Ishikawa (cell line): ENCODE data around the gene PIP4K2B.

Source experiments
- CEBPB ChIP-seq: IDR thresholded peaks from 2 replicates; pipeline ENCODE4 v1.6.1; 2012
- CREB1 ChIP-seq: IDR thresholded peaks from 2 replicates; pipeline ENCODE4 v1.6.1; 2012; ENCODE audit warnings: low read depth
- EGR1 ChIP-seq: IDR thresholded peaks from 2 replicates; pipeline ENCODE4 v1.6.1; 2012
- EP300 ChIP-seq: IDR thresholded peaks from 2 replicates; pipeline ENCODE4 v1.6.1; 2012; ENCODE audit warnings: borderline replicate concordance
- FOXM1 ChIP-seq: IDR thresholded peaks from 2 replicates; pipeline ENCODE4 v1.6.1; 2012; ENCODE audit warnings: low read depth, borderline replicate concordance
- NFIC ChIP-seq: IDR thresholded peaks from 2 replicates; pipeline ENCODE4 v1.6.1; 2012
- RAD21 ChIP-seq: IDR thresholded peaks from 2 replicates; pipeline ENCODE4 v1.6.1; 2012; ENCODE audit warnings: low read depth
- TAF1 ChIP-seq: IDR thresholded peaks from 2 replicates; pipeline ENCODE4 v1.6.1; 2012; ENCODE audit warnings: low read depth, mild to moderate bottlenecking
- TCF12 ChIP-seq: IDR thresholded peaks from 2 replicates; pipeline ENCODE4 v1.6.1; 2012; ENCODE audit warnings: low read depth
- TEAD4 ChIP-seq: IDR thresholded peaks from 2 replicates; pipeline ENCODE4 v1.6.1; 2012
- YY1 ChIP-seq: IDR thresholded peaks from 2 replicates; pipeline ENCODE4 v1.6.1; 2012; ENCODE audit warnings: low read depth
- ZBTB7A ChIP-seq: IDR thresholded peaks from 2 replicates; pipeline ENCODE4 v1.6.1; 2012; ENCODE audit warnings: low read depth
- TF ChIP-seq, protein P1 (sequence below): IDR thresholded peaks from 2 replicates; pipeline ENCODE4 v1.6.1; 2012
- TF ChIP-seq, protein P2 (sequence below): IDR thresholded peaks from 2 replicates; pipeline ENCODE4 v1.6.1; 2012
- TF ChIP-seq, protein P3 (sequence below): IDR thresholded peaks from 2 replicates; pipeline ENCODE4 v1.6.1; 2012; ENCODE audit warnings: low read depth, mild to moderate bottlenecking

PIP4K2B gene

DNA sequence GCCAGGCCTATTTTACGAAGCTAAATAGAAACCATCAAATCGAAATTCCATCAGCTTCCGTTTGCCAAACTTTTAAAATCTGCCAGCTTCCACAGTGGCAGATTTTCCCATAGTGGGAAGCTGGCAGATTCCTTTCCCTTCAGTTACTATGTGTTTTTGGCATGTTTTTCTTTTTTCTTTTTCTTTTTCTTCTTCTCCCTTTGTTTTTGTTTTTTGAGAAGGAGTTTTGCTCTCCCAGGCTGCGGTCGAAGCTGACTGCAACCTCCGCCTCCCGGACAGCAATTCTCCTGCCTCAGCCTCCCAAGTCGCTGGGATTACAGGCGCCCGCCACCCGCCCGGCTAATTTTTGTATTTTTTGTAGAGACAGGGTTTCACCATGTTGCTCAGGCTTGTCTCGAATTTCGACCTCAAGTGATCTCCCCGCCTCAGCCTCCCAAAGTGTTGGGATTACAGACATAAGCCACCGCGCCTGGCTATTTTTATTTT is 26.4 kb upstream of the PIP4K2B start:
- TF ChIP-seq, protein P1, sequence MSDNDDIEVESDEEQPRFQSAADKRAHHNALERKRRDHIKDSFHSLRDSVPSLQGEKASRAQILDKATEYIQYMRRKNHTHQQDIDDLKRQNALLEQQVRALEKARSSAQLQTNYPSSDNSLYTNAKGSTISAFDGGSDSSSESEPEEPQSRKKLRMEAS, result no peak
- no peak for TF ChIP-seq TEAD4
- TF ChIP-seq, protein P2, sequence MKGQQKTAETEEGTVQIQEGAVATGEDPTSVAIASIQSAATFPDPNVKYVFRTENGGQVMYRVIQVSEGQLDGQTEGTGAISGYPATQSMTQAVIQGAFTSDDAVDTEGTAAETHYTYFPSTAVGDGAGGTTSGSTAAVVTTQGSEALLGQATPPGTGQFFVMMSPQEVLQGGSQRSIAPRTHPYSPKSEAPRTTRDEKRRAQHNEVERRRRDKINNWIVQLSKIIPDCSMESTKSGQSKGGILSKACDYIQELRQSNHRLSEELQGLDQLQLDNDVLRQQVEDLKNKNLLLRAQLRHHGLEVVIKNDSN, result no peak
- TF ChIP-seq, protein P3, sequence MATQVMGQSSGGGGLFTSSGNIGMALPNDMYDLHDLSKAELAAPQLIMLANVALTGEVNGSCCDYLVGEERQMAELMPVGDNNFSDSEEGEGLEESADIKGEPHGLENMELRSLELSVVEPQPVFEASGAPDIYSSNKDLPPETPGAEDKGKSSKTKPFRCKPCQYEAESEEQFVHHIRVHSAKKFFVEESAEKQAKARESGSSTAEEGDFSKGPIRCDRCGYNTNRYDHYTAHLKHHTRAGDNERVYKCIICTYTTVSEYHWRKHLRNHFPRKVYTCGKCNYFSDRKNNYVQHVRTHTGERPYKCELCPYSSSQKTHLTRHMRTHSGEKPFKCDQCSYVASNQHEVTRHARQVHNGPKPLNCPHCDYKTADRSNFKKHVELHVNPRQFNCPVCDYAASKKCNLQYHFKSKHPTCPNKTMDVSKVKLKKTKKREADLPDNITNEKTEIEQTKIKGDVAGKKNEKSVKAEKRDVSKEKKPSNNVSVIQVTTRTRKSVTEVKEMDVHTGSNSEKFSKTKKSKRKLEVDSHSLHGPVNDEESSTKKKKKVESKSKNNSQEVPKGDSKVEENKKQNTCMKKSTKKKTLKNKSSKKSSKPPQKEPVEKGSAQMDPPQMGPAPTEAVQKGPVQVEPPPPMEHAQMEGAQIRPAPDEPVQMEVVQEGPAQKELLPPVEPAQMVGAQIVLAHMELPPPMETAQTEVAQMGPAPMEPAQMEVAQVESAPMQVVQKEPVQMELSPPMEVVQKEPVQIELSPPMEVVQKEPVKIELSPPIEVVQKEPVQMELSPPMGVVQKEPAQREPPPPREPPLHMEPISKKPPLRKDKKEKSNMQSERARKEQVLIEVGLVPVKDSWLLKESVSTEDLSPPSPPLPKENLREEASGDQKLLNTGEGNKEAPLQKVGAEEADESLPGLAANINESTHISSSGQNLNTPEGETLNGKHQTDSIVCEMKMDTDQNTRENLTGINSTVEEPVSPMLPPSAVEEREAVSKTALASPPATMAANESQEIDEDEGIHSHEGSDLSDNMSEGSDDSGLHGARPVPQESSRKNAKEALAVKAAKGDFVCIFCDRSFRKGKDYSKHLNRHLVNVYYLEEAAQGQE, result no peak
- no peak for TF ChIP-seq CREB1
- TF ChIP-seq ZBTB7A, result no peak
- no peak for TF ChIP-seq CEBPB
- no peak for TF ChIP-seq TCF12

DNA sequence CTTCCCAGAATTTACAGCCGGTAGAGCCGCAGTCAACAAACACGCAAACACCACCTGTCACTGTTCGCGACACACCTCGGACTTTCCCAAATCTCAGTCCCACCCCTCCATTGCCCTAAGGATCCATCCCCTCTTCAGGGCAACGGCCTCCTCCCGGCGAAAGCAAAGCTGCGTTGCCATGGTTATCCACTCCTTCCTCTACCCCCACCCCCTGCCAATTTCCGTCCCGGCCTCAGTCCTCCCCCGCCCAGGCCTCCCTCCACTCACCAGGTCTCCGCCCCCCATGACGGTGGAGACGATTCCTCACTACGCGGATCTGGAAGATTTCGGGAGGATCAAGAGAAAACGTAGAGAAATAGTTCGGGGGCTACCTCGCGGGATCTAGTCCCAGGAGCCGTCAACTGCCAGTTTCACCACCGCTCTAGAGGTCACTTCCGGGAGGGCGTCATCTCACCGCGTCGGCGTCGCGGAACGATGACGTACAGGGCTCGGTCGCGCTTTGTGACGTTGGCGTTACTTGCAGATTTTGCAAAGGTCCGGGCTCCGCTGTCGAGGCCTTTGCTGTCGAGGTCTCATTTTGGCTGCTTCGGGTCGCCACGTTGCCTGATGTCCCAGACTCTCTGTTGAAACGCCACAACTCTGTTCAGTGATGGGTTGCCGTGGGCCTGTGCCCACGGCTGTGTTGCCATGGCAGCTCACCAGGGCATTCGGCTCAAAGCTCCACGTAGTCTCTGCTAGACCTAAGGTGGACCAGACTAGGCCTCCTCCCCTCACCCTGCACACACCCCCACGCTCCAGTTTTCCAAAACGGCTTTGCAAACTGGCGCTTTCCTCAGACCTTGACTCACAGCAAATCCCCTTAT is 25.8 kb upstream of the PIP4K2B start, which contains the start of gene CWC25:
CWC25 (minus strand) TSS at position 423 of the 863 bp plus-strand sequence; CDS start at position 285, 138 bp downstream.
- TF ChIP-seq TAF1 (peak; percentile 74), CEBPB (peak; percentile 10; the same call in 1 of the 2 replicates), CREB1 (peak; percentile 100), TCF12 (peak; percentile 72), EP300 (no peak), TEAD4 (peak; percentile 44; the same call in 1 of the 2 replicates), FOXM1 (no peak; the same call in 1 of the 2 replicates), EGR1 (no peak), NFIC (0 out of 2 replicates have a peak, but pooled peaks have one; percentile 12), ZBTB7A (no peak), YY1 (peak; percentile 66), RAD21 (no peak; the same call in 1 of the 2 replicates)
- TF ChIP-seq, protein P2, result peak; percentile 58; the same call in 1 of the 2 replicates
- TF ChIP-seq, protein P1, result peak; percentile 90
- TF ChIP-seq, protein P3, result no peak

DNA sequence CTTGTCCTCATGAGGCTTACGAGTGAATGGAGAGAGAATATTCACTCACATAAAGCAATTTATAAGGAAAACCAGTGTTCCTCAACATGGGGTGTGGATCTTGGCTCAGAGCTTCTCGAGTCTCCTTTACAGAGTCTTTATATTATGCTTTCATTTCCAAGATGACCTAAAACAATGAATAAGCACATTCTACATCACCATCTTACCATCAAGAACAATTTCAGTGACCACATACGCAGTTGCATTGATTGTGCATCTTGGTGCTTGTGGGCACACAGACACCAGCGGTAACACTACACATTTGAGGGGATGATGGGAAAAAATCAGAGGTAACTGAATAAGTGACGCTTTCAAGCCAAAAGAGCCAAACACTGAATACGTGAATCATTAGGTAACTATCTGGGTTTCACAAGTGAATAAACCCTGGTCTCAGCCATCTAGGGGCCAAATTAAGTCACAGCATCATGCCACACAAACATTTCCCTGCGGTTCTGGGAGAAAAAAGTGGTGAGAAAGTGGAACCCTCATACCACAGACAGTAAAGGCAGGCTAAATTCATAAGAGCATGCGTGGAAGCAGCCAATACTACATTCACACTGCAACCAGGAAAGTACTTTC is 16.3 kb upstream of the PIP4K2B start:
- TF ChIP-seq NFIC (no peak), TAF1 (no peak), CREB1 (no peak), EP300 (no peak), YY1 (no peak), RAD21 (no peak), TEAD4 (no peak), CEBPB (no peak), TCF12 (no peak)
- TF ChIP-seq, protein P2, result no peak
- TF ChIP-seq, protein P3, result no peak
- TF ChIP-seq, protein P1, result no peak
